HUDEP-2 (cell line): ENCODE data around the gene RAB6C.
"Not testable (repeated sequence)": the region's sequence is repeated elsewhere in the genome, so short reads cannot be mapped to it uniquely, and the experiment has no call there.

Source experiments
- DNase-seq, 76 experiments: peaks; one replicate each; lab custom pipeline; 2025; ENCODE audit not compliant: unreplicated experiment in 76 of 76; lab: John Stamatoyannopoulos, UW

Gene RAB6C

DNA sequence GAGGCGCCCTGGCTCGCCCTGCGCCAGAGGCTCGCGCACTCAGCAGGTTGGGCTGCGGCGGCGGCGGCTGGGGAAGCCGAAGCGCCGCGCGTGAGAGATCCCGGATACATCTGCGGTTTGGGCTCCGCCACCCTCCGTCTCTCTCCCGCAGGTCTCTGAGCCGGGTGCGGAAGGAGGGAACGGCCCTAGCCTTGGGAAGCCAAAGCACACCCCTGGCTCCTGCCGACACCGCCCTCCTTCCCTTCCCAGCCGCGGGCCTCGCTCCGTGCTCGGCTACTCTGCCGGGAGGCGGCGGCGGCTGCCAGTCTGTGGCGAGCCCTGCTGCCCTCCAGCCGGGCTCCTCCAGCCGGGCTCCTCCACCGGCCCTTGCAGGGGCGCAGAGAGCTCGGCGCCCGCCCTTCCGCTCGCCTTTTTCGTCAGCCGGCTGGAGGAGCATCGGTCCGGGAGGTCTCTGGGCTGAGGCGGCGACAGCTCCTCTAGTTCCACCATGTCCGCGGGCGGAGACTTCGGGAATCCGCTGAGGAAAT, at the start of gene RAB6C:
RAB6C (plus strand) TSS at position 38 of the 527 bp plus-strand sequence; CDS start at position 488, 450 bp downstream.
- not testable (repeated sequence) for DNase-seq

- no peak for DNase-seq
These were observed 49.0 kb upstream of the RAB6C start for GRCh38 chr2:129930451-129930850.

- not testable (repeated sequence) for DNase-seq
These were observed 46.1 kb upstream of the RAB6C start for GRCh38 chr2:129933387-129933786.

DNA sequence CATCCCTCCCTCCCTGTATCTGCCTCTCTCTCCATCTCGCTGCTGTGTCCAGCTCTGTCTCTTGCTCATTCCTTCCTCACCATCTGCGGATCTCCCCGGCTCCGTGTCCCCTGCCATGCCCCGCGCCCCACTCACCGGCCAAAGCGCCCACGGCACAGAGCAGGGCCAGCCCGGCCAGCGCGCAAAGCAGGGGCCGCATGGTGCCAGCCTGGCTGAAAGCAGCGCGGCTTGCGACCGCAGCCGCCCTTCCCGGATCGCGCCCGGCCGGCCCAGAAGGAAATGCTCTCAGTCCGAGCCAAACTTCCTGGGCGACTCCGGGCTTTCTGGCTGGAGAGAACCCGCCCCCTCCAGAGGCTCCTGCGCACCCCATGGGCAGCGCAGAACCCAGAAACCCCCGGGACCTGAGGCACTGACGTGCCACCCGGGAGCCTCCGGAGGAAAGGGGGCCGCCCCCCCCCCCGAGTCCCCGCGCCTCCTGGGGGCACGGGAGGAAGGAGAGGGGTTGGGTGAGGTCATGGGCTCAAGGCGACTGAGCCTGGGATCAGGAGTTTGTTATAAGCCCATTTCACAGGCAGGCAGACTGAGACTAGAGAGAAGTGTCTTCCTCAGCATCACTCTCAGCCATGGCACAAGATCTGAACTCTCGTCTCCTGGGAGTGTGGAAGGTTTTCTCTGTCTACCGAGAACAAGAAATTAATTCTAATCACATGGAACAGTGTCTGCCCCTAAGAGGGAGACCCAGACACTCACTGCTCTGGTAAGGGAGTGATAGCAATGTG, 45.2 kb upstream of the RAB6C start:
- DNase-seq: no peak

GRCh38 chr2:129935118-129935517, 44.3 kb upstream of the RAB6C start:
- no peak for DNase-seq

- peak in 33 of 76 experiments; percentile 2 to 52 (median 15) for DNase-seq
These were observed 43.0 kb upstream of the RAB6C start for GRCh38 chr2:129936334-129936934.

DNA sequence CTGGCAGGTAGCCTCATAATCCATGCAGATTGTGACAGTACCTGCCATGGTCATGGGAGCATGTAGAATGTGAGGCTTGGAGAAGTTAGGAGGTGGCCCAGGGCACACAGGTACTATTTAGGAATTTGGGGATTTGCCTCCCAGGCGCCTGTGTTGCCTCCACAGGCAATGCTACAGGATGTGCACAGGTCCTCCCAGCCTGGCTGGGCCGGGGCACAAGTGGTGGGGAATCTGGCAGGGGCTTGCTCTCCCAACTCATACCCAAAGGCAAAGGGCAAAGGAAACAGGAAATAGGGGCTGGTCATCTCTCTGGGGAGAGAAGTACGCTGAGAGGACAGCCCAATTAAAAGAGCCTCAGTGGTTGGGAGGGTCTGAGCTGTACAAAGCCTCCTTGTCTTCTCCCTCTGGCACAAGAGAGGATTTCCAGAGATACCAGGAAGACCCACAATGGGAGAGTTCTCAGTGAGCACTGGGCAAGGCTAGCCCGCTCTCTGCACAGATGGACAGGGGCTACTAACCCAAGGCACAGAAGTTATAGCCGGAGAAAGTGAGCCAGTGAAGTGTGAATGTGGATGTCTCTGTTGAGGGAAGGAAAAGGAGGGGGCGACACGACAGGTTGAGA, 40.5 kb upstream of the RAB6C start:
- DNase-seq: not testable (repeated sequence)

DNA sequence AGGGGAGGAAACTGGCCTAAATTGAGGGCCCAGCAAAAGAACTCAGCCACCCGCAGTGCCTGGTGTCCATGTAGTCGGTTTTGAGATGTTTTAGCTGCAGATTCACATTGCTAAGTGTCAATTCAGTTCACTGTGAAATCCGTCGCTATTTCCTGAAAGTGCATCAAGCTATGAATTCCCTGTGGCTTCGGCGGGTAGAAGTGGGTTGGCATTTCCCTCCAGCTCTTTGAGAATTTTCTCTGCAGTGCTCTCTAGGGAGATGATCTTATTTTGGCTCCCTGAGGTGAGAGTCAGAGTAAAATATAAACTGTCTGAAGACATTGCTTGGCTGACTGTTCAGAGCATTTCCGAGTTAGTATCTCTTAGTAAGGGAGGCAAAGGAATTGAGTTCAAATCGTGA, 36.0 kb upstream of the RAB6C start:
- not testable (repeated sequence) for DNase-seq

GRCh38 chr2:129945557-129945956, 33.9 kb upstream of the RAB6C start:
- DNase-seq: no peak

DNA sequence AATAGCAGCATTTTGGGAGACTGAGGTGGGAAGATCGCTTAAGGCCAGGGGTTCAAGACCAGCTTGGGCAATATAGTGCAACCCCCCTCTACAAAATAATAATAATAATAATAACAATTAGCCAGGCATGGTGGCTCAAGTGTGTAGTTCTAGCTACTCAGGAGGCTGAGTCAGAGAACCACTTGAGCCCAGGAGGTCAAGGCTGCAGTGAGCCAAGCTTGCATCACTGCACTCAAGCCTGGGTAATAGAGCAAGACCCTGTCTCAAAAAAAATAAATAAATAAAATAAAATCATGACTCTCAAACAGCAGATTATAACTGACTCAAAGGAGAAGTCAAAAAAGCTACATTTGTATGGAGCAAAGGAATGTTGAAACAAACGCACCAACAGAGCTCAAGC, 31.8 kb upstream of the RAB6C start:
- DNase-seq: not testable (repeated sequence)

DNA sequence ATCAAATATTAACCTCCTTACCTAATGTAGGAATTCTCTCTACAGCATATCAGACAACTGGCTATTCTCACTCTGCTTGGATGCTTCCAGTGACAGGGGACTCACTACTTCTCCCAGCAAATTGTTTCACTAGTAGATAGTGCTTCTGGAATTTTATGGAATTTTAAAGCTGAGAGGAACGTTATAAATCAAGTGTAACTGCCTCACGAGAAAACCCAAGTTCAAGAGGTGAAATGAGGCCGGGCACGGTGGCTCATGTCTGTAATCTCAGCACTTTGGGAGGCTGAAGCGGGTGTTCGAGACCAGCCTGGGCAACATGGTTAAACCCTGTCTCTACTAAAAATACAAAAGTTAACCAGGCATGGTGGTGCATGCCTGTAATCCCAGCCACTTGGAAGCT, 23.3 kb upstream of the RAB6C start:
- DNase-seq: not testable (repeated sequence)

DNA sequence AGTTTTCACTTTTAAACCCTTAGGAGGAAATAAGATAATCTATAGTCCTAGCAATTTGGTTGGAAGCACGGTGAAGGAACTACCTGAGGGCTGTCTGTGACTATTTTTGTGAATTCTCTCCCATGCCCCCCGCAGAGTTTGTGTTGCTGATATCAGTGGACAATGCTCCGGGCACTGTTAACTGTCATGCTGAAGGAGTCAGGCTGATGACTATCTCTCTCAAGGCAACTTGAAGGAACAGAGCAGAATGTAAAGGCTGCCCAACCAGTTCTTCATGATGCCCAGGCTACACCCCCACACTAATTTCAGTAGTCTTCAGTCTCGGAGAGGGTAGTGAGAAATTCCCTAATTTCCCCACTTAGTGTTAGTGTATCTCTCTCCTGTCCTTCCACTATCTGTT, 21.6 kb upstream of the RAB6C start:
- no peak for DNase-seq

DNA sequence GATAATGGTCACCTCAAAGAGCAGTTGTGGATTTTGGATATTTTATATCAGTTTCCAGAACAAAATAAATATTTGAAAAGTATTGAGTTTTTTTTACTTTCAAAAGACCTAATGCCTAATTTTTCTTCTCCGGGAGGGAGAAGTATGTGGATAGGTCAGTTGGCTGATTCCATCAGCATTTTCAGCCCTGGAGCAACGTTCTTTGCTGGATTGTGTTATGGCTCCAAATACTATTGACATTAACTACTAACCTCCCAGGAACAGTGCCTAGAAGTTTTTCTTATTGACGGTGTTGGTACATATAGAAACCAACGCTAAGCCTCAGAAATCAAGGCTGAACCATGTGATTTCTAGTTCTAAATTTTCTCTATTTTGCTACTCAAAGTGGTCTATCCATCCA, 20.7 kb upstream of the RAB6C start:
- not testable (repeated sequence) for DNase-seq

DNA sequence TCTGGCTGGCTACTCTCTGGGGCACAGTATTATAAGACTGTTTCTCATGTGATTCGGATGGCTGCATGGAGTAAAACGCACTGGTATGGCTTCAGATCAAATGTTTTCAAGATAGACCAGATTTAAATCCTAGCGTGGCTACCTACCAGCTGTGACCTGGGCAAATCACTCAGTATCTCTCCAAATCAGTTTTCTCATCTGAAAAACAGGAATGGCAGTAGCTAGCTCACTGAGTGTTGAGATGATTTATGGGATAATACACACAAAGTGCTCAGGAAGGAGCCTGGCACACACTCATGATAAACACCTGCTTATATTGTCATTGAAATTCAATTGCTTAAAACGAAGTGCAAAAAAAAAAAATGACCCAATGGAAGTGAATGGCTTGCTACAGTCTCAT, 10.9 kb upstream of the RAB6C start:
- DNase-seq: not testable (repeated sequence)

DNA sequence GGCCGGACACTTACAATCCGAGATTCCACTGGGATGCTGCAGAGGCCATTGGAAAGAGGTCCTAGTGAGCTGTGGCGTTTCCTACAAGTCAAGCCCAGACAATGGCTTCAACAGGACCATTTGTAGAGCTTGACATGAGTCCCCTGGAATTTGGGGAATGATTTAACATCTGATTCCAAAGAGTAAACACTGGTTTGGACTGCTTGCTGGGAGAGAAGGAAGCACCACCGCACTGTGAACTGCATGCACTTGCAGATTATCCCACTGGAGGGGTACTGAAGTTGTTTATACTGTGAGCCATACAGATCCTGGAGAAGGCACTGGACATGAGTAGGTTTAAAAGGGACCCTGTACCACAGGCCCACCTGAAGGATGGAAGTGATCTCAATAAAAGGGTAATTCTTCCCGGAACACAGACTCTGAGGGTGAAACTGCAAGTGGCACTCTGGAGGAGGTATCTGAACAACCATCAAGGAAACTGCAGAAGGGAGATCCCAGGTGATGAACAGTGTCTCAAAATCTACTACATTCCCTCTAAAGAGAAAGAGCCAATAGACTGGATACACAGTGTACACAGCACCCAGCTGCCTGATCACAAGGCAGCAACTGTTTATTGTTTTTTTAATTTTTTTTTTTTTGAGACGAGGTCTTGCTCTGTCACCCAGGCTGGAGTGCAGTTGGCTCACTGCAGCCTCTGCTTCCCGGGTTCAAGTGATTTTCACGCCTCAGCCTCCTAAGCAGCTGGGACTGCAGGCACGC, 4.3 kb upstream of the RAB6C start:
- DNase-seq: no peak

DNA sequence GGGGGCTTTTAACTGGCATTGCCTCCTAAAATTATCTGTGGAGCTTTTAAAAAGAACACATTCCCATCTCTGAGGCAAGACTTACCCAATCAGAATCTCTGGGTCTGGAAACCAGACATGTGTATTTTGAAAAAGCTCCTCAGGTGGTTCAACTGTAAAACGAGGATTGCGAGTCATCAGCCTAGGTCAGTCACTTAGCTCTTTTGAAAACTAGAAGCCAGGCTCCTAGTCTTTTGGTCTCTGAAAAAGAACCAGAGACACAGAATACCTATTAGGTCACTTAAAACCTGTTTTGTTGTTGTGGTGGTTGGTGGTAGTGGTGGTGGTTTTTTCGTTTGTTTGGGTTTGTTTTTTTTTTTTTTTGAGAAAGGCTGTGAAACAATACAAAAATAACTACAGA, 2.5 kb upstream of the RAB6C start:
- not testable (repeated sequence) for DNase-seq

- no peak for DNase-seq
These were observed 1.5 kb upstream of the RAB6C start for GRCh38 chr2:129977986-129978385.

GRCh38 chr2:129980246-129980645, 780 bp downstream of the RAB6C start:
- DNase-seq: not testable (repeated sequence)

- not testable (repeated sequence) for DNase-seq
These were observed 2.2 kb downstream of the RAB6C start for GRCh38 chr2:129981689-129982088.

DNA sequence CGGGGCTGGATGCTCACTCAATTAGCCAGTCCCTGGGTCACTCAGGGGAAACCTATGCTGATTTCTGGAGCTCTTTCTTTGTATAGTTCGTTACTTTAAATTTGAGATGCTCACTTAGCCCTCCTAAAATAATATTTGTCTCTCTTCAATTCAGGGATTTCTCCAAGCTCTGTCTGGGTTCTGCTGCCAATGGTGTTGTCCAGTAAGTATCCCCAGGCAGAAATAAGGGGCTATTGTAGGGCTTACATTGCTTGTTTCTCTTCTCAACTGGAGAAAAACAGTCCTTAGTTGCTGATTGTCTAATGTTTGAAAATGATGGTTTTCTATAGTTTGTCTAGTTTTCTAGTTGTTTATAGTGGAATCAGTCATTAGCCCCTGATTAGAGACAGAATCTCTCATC, 5.0 kb downstream of the RAB6C start:
- no peak for DNase-seq
